Left lobe of liver (tissue), 2 donors: Measurements from ENCODE around the gene BPI. TPM values are rescaled to one million over a fixed set of nuclear protein-coding genes. Genes with fewer than 3 reads are reported as not detected.
A peak's percentile ranks its signal among the peaks of the same experiment; 100 is the strongest.
"Not testable (repeated sequence)": the region's sequence is repeated elsewhere in the genome, so short reads cannot be mapped to it uniquely, and the experiment has no call there.

Source experiments
- ATAC-seq: fragments of 200-7000 bp; cut with Tn5 transposase; one replicate; pipeline ENCODE4 v1.9.1; 2020; ENCODE audit warnings: mild to moderate bottlenecking, moderate library complexity
- DNase-seq: peaks from one replicate; pipeline ENCODE4 v3.0.0-alpha.2; 2020; ENCODE audit warnings: low spot score
- total RNA-seq: library from RNA; stranded (reverse); gene quantifications from one replicate; pipeline ENCODE4 v1.2.1, GENCODE V29; 2021
- donor health status: DM: no; HTN: no; CAD: no; lungs with moderate emphysema.
- donor health status: DM: no; HTN: yes; CAD: no.

BPI gene
- total RNA-seq, 1 donor from 2014 or later = 0.48 TPM

- no peak for ATAC-seq
These were observed 2.6 kb upstream of the BPI start for GRCh38 chr20:38301309-38301708.

GRCh38 chr20:38302786-38303185, 1.2 kb upstream of the BPI start:
- no peak for ATAC-seq
- DNase-seq = no peak

More at GRCh38 chr20:38301309-38301708, 2.6 kb upstream of the BPI start:
- DNase-seq = no peak

GRCh38 chr20:38304845-38305447, 990 bp downstream of the BPI start:
- peak; percentile 96 for ATAC-seq
- DNase-seq = peak; percentile 79

GRCh38 chr20:38305541-38305940, 1.6 kb downstream of the BPI start:
- ATAC-seq (no peak), DNase-seq (no peak)

GRCh38 chr20:38306379-38306778, 2.4 kb downstream of the BPI start:
- ATAC-seq = no peak
- DNase-seq = no peak

DNA sequence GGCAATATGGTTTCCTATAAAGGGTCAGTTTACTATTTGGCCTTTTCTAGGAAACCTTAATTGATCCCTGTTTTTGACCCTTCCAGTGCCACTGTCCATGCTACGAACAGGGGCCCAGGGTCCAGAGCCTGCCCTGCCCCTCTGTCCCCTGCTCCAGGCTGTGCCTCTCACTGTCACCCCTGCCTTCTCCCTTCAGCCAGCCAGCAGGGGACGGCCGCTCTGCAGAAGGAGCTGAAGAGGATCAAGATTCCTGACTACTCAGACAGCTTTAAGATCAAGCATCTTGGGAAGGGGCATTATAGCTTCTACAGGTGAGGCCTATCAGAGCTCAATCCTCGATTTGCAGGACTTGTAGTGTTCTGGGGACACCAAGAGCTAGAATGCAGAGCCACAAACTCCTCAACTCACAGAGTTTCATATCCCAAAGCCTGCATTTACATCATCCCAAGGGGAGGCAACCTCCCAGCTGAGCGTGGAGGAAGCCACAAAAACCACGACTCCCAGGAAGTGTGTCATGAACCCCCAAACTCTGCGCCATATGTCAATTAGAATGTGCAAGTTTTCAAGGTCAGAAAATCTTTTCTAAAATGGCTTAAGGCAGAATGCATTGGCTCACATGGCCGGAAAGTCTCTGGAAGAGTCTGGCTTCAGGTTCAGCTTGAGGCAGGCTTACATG, 3.6 kb downstream of the BPI start:
- no peak for DNase-seq
- ATAC-seq = no peak

GRCh38 chr20:38308047-38308438, 4.1 kb downstream of the BPI start:
- ATAC-seq (no peak), DNase-seq (no peak)

- DNase-seq (no peak), ATAC-seq (no peak)
These were observed 4.5 kb downstream of the BPI start for GRCh38 chr20:38308447-38308846.

GRCh38 chr20:38311091-38311490, 7.1 kb downstream of the BPI start:
- no peak for DNase-seq
- peak; percentile 62 for ATAC-seq

DNA sequence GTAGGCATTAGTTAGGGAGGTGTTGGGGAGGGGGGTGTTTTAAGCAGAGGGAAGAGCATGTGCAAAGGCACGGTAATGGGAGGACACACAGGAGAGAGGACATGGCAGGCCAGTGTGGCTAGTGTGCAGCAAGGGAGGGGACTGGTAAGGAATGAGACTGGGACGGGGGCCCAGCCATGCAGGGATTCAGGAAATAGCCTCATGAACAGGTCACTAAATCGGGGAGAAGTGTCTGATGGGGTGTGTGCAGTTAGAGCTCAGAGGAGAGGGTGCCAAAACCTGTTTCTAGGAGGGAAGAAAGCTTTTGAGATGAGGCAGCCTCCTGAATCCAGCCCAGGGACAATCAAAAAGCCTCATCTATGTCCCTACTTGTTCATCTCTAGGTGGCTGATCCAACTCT, 7.5 kb downstream of the BPI start:
- ATAC-seq (no peak), DNase-seq (no peak)

GRCh38 chr20:38313676-38314075, 9.7 kb downstream of the BPI start:
- no peak for DNase-seq
- ATAC-seq = no peak

- ATAC-seq, DNase-seq: not testable (repeated sequence)
These were observed 10.4 kb downstream of the BPI start for GRCh38 chr20:38314350-38314749.

DNA sequence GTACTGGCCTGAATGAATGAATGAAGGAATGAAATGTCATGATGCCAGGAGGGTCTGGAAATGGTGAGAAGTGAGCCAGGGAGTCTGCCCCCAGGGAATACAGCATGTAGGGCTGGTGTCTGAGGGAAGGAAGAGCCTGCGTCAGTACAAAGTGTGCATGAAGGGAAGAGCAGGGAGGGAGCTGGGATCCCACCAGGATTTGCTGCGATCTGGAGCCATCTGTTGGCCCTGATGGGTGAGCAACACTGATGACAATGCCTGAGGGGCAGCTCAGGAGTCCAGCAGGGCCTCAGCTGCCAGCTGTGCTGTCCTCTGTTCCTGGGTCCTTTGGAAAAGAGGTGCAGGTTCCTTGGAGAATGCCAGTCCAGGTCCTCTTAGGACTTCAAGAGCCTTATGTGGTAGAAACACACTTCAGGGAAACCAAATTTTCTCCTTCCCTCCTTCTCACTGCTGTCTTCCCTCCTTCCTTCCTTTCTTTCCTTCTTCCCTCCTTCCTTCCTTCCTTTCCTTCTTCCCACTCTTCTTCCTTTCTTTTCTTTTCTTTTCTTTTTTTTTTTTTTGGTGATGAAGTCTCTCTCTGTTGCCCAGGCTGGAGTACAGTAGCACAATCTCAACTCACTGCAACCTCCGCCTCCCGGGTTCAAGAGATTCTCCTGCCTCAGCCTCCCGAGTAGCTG, 11.5 kb downstream of the BPI start:
- DNase-seq (no peak), ATAC-seq (no peak)

DNA sequence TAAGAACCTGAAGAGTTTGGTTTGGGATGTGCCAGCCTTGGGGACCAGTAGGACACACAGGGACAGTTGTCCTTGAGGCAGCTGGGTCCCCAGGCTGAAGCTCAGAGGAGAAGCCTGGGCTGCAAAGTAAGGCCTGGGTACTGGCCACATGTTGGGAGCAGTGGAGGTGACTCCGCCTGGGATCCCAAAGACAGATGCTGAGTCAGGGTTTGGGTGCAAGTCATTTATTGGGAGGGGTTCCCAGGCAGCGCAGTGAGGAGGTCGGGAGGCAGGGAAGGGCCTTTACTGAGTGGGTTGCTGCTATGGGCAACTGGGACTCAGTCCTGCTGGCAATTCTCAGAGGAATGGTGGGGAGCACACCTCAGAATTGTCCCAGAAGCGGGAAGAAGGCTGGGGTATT, 12.4 kb downstream of the BPI start:
- ATAC-seq = no peak

DNA sequence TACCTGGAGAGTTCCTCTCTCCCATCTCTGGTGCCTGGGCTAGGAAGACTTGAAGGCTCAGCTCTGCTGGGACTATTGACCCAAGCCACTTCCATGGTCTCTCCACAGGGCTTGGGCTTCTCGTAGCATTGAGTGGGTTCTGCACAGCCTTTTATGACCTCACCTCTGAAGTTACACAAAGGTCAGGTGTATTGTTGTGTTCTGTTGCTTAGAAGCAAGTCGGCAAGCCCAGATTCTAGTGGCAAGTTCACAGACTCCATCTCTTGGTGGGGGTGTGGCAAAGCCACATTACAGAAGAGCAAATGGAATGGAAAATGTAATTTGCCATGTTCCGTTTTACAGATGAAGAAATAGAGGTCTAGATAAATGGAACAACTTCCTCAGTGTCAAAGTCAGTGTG, 13.5 kb downstream of the BPI start:
- no peak for ATAC-seq

More for the DNA sequence above, 12.4 kb downstream of the BPI start:
- DNase-seq = no peak

DNA sequence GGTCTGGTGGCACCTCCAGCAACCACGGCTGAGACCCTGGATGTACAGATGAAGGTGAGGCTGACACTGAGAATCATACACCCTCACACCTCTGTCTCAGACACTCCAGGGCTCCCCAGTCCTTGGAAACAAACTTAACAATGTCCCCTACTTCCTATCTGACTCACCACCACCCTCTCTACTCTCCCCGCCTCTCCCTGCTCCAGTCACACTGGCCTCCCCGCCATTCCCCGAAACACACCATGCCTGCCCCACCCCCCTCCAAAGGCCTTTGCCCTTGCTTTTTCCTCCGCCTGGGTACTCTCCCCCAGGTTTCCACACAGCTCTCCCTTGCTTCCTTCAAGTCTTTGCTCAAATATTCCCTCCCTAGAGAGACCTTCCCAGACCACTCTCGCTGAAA, 16.3 kb downstream of the BPI start:
- DNase-seq = no peak
- no peak for ATAC-seq

More for the DNA sequence above, 13.5 kb downstream of the BPI start:
- no peak for DNase-seq

DNA sequence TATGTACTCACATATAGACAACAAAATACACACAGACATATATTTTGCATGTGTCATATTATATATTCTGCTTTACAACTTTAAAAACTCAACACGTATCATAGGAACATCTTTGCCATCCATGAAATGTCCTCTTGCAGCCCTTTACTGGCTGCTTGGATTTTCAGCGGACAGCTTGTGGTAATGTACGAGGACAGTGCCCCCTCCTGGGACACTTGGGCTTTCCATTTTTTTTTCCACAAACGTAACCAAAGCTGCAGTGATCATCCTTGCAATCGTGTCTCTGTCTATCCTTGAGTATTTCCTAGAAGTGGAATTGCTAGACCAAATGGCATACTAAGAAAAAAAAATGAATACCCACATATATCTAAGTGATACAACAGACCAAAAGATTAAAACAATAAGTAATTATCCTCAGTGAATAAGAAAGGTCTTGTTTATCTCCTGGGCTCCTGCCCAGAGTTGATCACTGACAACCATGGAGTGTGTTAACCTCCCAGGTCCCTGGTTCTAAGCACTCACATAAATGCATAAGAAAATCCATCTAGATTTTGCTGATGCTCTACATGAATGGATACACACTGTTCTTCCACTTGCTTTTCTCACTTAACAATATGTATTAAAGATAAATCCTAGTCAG, 18.1 kb downstream of the BPI start:
- DNase-seq = no peak
- peak; percentile 86 for ATAC-seq

GRCh38 chr20:38324159-38324558, 20.2 kb downstream of the BPI start:
- ATAC-seq (no peak), DNase-seq (no peak)

- ATAC-seq (no peak), DNase-seq (no peak)
These were observed 21.2 kb downstream of the BPI start for GRCh38 chr20:38325167-38325566.

DNA sequence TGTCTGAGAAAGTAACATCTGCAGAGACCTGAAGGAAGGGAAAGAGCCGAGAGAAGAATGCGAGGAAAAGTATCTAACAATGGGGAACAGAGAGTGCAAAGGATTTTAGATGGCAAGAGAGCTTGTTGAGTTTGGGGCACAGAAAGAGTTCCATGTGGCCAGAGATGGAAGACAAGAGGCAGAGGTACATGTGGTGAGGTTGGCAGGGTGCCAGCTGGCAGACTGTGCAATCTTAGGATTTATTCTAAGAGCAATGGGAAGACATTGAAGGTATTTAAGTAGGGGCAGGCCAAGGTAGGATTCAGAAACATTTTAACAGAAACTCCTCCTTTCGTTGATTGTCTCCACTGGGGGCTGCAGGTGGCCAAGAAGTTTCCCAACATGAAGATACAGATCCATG, 21.9 kb downstream of the BPI start:
- ATAC-seq = no peak
- no peak for DNase-seq

DNA sequence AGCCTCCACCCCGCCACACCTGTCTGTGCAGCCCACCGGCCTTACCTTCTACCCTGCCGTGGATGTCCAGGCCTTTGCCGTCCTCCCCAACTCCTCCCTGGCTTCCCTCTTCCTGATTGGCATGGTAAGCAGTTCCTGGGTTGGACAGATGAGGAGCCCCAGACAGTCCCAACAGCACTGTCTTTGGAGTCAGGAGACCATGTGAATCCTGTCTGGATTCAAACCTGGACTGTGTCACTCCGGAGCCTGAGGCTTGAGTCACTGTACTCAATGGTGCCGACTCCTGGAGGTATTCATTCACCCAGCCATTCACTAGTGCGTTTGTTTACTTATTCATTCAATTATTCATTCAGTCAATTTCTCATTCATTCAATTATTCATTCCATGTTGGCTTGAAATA, 22.4 kb downstream of the BPI start:
- DNase-seq (no peak), ATAC-seq (no peak)

DNA sequence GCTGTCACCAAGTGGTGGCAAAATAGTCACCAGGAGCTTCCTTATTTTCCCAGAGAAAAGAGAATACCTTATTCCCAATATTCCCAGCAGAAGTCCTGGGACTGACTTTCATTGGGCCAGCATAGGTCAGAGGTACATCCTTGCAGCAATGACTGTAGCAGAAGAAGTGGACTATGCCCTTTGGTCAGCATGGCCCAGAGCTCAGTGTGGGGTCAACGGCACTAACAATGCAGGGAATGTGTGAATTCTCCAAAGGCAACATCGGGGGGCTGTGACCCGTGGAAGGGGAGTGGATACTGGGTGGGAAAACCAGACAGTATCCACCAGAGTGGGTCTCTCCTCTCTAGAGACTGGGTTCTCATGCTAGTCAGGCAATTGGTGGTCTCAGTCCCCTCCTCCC, 26.7 kb downstream of the BPI start:
- ATAC-seq = peak; percentile 92
- peak; percentile 73 for DNase-seq
